Natural killer cell (primary cell): ENCODE data around the gene CHFR. TPM values are rescaled to one million over a fixed set of nuclear protein-coding genes. Genes with fewer than 3 reads are reported as not detected.
A peak's percentile ranks its signal among the peaks of the same experiment; 100 is the strongest.
"Not testable (repeated sequence)": the region's sequence is repeated elsewhere in the genome, so short reads cannot be mapped to it uniquely, and the experiment has no call there.

Experiments used
- ATAC-seq, 3 donors: fragments of 150-1000 bp in 2 of 3; fragments of 200-7000 bp in 1 of 3; cut with Tn5 transposase; 1 replicate in 1 of 3; 2 replicates in 2 of 3; pipeline ENCODE4 v1.10.0; 2021; ENCODE audit warnings: mild to moderate bottlenecking in 2 of 3, moderate library complexity in 2 of 3
- DNase-seq, 2 donors: peaks; one replicate each; pipeline versions ENCODE4 v3.0.0 to v3.0.0-alpha.2; 2013 to 2021; ENCODE audit warnings: mixed read lengths in 1 of 2
- H3K27ac ChIP-seq: one replicate; pipeline ENCODE4 v1.5.1; 2013; ENCODE audit warnings: mild to moderate bottlenecking, low read length
- H3K27me3 ChIP-seq: one replicate; pipeline ENCODE4 v1.6.1; 2013; ENCODE audit warnings: low read length; ENCODE audit not compliant: control insufficient read depth, insufficient read depth
- H3K36me3 ChIP-seq: one replicate; pipeline ENCODE4 v1.6.1; 2013; ENCODE audit warnings: low read length; ENCODE audit not compliant: control insufficient read depth, insufficient read depth
- H3K4me1 ChIP-seq: one replicate; pipeline ENCODE4 v1.6.1; 2013; ENCODE audit warnings: low read length; ENCODE audit not compliant: control insufficient read depth, insufficient read depth
- H3K4me3 ChIP-seq: one replicate; pipeline ENCODE4 v1.5.1; 2013; ENCODE audit warnings: low read length
- H3K9me3 ChIP-seq: one replicate; pipeline ENCODE4 v1.6.1; 2013; ENCODE audit warnings: low read length; ENCODE audit not compliant: control insufficient read depth, insufficient read depth
- H3K27ac Mint-ChIP-seq, 2 donors: one replicate each; pipeline ENCODE4 v1.8.0; 2022; ENCODE audit warnings: mild to moderate bottlenecking in 2 of 2, mixed read lengths in 2 of 2, moderate library complexity in 1 of 2
- H3K27me3 Mint-ChIP-seq, 2 donors: one replicate each; pipeline ENCODE4 v1.8.0; 2022; ENCODE audit warnings: low read depth in 2 of 2, mixed read lengths in 2 of 2
- H3K36me3 Mint-ChIP-seq: one replicate; pipeline ENCODE4 v1.8.0; 2022; ENCODE audit warnings: mixed read lengths
- H3K4me1 Mint-ChIP-seq, 2 donors: one replicate each; pipeline ENCODE4 v1.8.0; 2022; ENCODE audit warnings: mixed read lengths in 2 of 2
- H3K4me3 Mint-ChIP-seq: one replicate; pipeline ENCODE4 v1.8.0; 2022; ENCODE audit warnings: mild to moderate bottlenecking, moderate library complexity, mixed read lengths
- H3K9me3 Mint-ChIP-seq, 2 donors: one replicate each; pipeline ENCODE4 v1.8.0; 2022; ENCODE audit warnings: mixed read lengths in 2 of 2
- WGBS: methylation state at CpG from one replicate; pipeline ENCODE4 v1.1.7; 2013; ENCODE audit warnings: missing lambda C conversion rate; ENCODE audit not compliant: insufficient coverage; 5-methylcytosine and 5-hydroxymethylcytosine counted together
- intact Hi-C: fragments of 100-400 bp; cut with micrococcal nuclease; formaldehyde crosslinking; loops from one replicate; pipeline ENCODE4 v1.14.2; 2022
- total RNA-seq, 4 donors: library from RNA; stranded (reverse); fragments of 120-200 nt in 1 of 4; gene quantifications; one replicate each; pipeline versions ENCODE4 v1.2.3 to v1.2.4, GENCODE V29; 2013 to 2022
- TF ChIP-seq, protein P1 (sequence below): fragments of 200-600 bp; IDR thresholded peaks from one replicate; pipeline ENCODE4 v1.8.0; 2022; ENCODE audit warnings: antibody characterized with exemption

Gene CHFR
- total RNA-seq, 3 donors from 2014 or later (not counting 1 experiment from before 2014, with no cell fraction given) = 161 to 170 (median 168) TPM

DNA sequence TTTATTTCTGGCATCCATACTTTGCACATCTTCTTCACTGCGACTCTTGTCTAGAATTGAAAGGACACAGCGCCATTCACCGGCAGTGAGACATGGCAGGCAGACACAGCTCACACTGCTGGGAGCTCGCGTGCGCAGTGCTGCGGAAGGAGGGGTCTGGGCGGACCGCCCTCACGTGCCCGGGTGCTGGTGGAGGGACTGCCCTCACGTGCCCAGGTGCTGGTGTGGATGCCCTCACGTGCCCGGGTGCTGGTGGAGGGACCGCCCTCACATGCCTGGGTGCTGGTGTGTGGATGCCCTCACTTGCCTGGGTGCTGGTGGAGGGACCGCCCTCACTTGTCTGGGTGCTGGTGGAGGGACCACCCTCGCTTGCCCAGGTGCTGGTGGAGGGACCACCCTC, 30.8 kb downstream of the CHFR start:
- Histone ChIP-seq H3K36me3 (peaks cover 77% of the 10 kb centered on the region), H3K4me3 (no peak overlapping the region), H3K4me1 (no peaks in the 10 kb centered on the region), H3K9me3 (no peaks in the 10 kb centered on the region), H3K27me3 (no peaks in the 10 kb centered on the region), H3K27ac (no peak overlapping the region)
- Mint-ChIP-seq H3K27ac (peak overlapping the region in 1 of 2 donors; percentile 35), H3K4me3 (no peak overlapping the region), H3K4me1 (no peaks in the 10 kb centered on the region), H3K27me3 (no peaks in the 10 kb centered on the region), H3K9me3 (no peaks in the 10 kb centered on the region), H3K36me3 (peaks cover 9% of the 10 kb centered on the region)
- 98% methylated on average over 17 of the region's 17 CpGs for WGBS
- ATAC-seq (no peak), DNase-seq (no peak)
- intact Hi-C loops = no loop called here
- TF ChIP-seq, protein P1, sequence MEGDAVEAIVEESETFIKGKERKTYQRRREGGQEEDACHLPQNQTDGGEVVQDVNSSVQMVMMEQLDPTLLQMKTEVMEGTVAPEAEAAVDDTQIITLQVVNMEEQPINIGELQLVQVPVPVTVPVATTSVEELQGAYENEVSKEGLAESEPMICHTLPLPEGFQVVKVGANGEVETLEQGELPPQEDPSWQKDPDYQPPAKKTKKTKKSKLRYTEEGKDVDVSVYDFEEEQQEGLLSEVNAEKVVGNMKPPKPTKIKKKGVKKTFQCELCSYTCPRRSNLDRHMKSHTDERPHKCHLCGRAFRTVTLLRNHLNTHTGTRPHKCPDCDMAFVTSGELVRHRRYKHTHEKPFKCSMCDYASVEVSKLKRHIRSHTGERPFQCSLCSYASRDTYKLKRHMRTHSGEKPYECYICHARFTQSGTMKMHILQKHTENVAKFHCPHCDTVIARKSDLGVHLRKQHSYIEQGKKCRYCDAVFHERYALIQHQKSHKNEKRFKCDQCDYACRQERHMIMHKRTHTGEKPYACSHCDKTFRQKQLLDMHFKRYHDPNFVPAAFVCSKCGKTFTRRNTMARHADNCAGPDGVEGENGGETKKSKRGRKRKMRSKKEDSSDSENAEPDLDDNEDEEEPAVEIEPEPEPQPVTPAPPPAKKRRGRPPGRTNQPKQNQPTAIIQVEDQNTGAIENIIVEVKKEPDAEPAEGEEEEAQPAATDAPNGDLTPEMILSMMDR = no peak

DNA sequence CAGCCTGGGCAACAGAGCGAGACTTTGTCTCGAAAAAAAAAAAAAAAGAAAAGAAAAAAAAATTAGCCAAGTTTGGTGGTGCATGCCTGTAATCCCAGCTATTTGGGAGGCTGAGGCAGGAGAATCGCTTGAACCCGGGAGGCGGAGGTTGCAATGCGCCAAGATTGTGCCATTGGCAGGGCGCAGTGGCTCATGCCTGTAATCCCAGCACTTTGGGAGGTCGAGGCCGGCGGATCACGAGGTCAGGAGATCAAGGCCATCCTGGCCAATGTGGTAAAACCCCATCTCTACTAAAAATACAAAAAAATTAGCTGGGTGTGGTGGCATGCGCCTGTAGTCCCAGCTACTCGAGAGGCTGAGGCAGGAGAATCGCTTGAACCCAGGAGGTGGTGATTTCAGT, 32.2 kb downstream of the CHFR start:
- H3K27ac ChIP-seq, intact Hi-C loops, H3K27me3 Mint-ChIP-seq, H3K4me1 ChIP-seq, H3K4me3 ChIP-seq, H3K9me3 Mint-ChIP-seq, H3K36me3 Mint-ChIP-seq, H3K9me3 ChIP-seq, H3K4me3 Mint-ChIP-seq, H3K27me3 ChIP-seq, H3K27ac Mint-ChIP-seq, H3K4me1 Mint-ChIP-seq, ATAC-seq, DNase-seq: not testable (repeated sequence)
- H3K36me3 ChIP-seq = peaks cover 76% of the 10 kb centered on the region
- 93% methylated on average over 14 of the region's 14 CpGs for WGBS

DNA sequence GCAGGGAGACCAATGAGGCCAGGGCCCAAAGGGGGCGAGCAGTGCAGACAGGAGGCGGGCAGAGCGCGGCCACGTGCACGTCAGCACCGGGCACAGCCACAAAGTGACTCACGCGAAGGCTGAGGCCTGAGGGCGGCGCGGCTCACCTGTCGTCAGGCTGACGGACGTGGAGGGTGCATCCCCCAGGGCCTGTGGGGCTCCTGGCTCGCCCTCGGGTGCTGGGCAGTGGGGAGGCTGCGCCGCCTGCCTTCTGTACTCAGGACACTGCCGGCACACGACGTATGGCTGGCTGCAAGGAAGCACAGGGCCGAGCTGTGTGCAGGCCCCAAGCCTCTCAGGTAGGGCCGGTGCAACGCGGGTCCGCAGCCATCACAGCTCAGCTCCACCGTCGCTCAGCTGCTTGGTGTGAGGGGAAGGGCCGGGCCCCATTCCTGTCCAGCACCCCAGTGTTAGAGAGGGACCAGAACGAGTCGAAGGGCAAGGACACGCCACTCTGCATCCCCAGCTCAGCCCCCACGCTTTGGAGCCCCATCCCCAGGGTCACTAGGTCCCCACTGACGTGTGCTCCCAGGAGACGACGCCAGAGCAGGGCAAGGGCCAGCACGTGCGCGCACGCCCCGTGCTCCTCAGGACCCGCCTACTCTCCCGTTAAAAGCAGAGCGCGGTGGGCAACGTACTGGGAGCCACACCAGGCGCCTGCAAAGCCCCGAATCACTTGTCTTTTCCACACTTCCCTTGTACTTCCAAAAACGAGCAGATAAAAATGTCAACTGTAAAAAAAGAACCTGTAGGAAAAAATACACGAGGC, 33.9 kb downstream of the CHFR start:
- Histone ChIP-seq H3K27me3 (no peaks in the 10 kb centered on the region), H3K36me3 (peaks cover 72% of the 10 kb centered on the region), H3K4me1 (no peaks in the 10 kb centered on the region), H3K27ac (no peak overlapping the region), H3K9me3 (no peaks in the 10 kb centered on the region), H3K4me3 (no peak overlapping the region)
- no peak for ATAC-seq
- H3K36me3 Mint-ChIP-seq = peaks cover 9% of the 10 kb centered on the region
- TF ChIP-seq, protein P1 = no peak
- intact Hi-C loops = no loop called here
- H3K27me3 Mint-ChIP-seq = no peaks in the 10 kb centered on the region
- no peak overlapping the region for H3K4me3 Mint-ChIP-seq
- 96% methylated on average over 51 of the region's 51 CpGs for WGBS
- H3K27ac Mint-ChIP-seq = no peak overlapping the region
- DNase-seq = no peak
- no peaks in the 10 kb centered on the region for H3K4me1 Mint-ChIP-seq
- H3K9me3 Mint-ChIP-seq = no peaks in the 10 kb centered on the region

DNA sequence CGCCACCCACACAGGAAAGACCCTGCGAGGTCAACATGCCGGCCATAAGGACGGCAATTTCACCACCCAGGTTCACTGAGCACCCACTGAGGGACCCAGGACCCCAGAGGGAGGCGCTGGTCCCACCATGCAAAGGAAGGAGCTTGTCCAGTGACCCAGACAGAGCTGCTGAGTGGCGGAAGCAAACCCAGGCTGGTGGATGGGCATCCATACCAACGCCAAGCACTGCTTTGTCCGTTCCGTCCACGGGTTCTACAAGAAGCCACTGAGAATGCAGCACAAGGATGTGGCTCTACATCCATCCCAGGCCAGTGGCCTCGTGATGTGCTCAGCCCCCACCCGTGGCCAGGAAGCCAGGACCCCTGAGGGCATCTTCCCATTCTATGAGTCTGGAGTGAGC, 34.9 kb downstream of the CHFR start:
- ATAC-seq (no peak), DNase-seq (no peak)
- TF ChIP-seq, protein P1 = no peak
- H3K27ac Mint-ChIP-seq = no peak overlapping the region
- intact Hi-C loops = no loop called here
- Histone ChIP-seq H3K9me3 (no peaks in the 10 kb centered on the region), H3K27me3 (no peaks in the 10 kb centered on the region), H3K36me3 (peaks cover 78% of the 10 kb centered on the region), H3K27ac (no peak overlapping the region), H3K4me3 (no peak overlapping the region), H3K4me1 (no peaks in the 10 kb centered on the region)
- no peaks in the 10 kb centered on the region for H3K4me1 Mint-ChIP-seq
- WGBS = 98% methylated on average over 12 of the region's 12 CpGs
- H3K9me3 Mint-ChIP-seq = no peaks in the 10 kb centered on the region
- H3K36me3 Mint-ChIP-seq = peaks cover 9% of the 10 kb centered on the region
- no peak overlapping the region for H3K4me3 Mint-ChIP-seq
- no peaks in the 10 kb centered on the region for H3K27me3 Mint-ChIP-seq
